GM10847 (cell line): ENCODE results near the gene WSCD1.

Source experiments
- POLR2A ChIP-seq: IDR thresholded peaks from 2 replicates; pipeline ENCODE4 v1.6.1; 2011; ENCODE audit not compliant: insufficient read length; ENCODE audit errors: extremely low read depth

WSCD1 gene

DNA sequence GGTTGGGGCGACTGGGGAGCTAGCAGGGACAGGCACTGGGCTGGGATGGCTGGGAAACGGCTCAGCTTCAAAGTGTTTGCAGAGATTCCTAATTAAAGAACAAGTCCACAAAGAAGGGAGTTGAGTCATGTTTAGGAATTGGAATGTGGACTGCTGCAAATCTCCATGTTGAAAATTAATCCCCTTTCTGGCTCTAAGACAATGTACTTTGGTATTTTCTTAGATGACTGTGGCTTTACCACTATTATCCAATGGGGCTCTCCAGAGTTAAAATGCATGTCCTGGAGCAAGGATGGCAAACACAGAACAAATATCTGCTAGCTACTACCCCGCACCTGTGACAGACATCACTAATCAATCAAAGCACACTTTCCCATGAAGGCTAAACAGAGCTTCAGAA, 22.2 kb upstream of the WSCD1 start:
- TF ChIP-seq POLR2A = no peak

DNA sequence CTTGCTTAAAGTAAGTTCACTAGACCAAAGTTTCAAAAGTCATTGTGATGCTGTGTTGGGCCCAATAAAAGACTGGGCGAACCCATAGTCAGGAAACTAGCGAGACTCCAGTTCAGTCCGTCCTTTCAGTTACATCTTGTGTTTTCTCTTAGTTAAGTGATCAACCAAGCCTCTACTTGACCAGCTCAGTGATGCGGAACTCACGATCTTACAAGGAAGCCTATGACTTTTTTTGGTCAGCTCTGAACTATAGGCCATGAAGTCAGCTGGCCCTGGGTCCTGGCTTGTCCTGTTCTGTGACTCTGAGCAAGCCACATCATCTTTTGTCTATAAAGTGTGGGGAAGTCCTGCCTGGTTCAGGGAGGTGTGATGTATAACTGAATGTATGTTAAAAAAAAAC, 21.7 kb upstream of the WSCD1 start:
- TF ChIP-seq POLR2A = no peak

DNA sequence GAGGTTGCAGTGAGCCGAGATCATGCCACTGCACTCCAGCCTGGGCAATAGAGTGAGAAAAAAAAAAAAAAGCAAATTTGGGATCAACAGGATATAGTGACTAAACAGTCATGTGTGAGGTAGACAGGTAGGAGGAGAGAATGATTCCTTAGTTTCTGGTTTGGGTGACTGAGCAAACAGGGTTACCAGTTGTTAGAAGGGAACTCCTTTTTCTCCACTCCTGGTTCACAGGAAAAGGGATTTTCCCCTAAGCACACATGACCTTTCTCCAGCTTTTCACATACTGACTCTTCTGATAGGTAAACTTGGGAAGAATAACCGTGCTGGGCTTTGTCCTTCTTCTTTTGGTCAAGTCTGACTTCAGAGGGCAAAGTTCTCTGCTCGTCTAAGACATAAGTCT, 17.3 kb upstream of the WSCD1 start:
- no peak for TF ChIP-seq POLR2A

DNA sequence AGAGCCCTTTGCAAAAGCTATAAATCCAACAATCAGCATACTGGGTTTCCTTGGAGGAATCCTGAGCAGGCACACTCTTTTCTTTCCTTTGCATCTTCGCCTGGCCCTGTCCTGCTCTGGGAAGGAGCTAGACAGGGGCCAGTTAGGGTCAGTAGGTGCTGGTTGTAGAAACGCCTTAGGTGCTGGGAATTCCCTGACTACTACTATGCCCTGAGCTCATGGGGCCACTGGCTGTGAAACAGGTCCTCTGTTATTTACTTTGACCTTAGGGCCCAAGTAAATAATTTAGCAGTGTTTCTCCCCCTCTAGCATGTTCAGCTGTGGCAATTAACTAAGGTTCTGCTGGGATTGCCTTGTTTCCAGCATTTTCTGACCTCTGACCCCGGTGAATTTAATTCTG, 15.8 kb upstream of the WSCD1 start:
- no peak for TF ChIP-seq POLR2A

DNA sequence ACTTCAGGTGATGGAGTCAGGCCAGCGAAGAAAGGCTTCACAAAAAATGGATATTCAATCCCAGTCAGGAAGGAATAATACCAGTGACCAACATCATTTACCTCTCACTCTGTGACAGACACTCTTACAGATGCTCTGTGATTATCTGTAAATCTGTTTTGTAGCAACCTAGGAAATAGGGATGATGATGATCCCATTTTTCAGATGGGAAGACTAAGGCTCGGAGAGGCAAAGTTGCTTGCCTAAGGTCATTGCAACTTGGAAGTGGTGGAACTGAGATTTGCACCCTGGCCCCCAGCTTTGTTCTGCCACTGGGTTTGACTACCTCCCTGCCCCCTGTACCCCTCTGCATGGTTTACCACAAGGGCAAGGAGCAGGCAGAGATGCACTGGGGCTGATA, 14.1 kb upstream of the WSCD1 start:
- TF ChIP-seq POLR2A = no peak

DNA sequence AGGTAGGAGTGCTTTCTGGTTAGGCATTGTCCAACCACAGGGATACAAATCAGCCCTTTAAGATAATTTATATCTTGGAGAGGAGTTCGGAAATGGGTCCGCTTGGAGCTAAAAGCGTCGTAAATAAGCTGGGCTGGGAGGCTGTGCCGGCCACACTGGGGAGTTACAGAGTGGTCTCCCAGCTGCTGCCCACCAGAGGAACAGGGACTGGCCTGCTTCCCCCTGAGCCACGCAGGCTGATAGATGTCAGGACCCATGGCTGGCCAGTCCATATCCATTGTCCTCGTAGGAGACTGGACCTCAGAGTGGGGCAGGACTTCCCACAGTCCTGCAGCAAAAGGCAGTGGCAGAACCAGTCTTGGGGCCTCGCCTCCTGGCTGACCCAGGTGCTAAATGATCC, 12.6 kb upstream of the WSCD1 start:
- no peak for TF ChIP-seq POLR2A

DNA sequence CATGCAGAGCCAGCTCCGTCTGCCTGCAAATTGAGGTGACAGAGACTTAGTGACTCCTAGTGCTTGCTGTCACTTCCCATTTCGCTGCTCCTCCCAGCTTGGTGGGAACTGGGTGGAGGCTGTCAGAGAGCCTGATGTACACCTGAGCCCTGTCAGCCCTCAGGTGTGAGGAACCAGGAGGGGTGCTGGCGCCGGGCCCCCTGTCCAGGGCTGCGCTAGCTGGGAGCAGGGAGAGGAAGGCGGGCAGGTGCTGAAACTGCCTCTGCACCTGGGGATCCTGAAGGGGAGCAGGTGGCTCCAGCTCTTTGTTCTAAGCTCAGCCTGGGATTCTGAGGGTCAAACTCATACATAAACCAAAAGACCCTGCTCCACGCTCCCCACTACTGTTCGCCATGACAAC, 10.8 kb upstream of the WSCD1 start:
- TF ChIP-seq POLR2A = no peak

DNA sequence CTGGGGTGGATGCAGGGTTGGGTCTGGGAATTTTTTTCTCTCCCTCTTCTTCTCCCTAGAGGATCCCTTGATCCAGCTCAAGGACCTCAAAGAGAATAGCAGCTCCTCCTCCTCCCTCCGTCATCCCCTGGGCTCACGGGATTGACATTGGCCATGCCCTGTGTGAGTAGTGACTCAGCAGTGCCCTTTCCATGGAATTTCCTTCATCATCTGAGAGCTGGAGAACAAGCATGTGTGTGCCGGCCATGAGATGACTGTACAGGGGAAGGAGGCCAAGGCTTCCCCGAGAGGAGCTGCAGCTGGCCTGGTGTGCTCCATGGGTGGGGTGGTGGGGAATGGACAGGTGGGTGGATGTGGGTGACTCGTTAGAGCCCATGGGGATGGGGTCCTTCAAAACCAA, 8.9 kb upstream of the WSCD1 start:
- TF ChIP-seq POLR2A = no peak

DNA sequence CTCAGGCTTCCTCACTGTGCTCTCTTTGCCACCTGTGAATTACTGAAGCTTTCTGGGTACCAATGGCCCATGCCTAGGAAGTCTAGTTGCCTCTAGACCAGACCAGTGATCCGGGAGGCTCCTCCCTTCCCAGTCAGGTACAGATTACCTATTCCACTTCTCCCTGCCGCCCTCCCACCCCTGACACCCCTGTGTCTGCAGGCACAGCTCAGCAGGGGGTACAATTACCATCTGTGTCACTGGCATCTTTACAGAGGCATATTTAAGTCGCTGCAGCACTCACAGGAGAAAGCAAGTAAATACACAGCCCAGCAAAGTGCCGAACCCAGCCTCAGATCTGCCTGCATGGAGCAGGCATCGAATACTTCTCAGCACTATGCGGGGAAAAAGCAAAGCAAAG, 5.3 kb upstream of the WSCD1 start:
- TF ChIP-seq POLR2A = no peak

DNA sequence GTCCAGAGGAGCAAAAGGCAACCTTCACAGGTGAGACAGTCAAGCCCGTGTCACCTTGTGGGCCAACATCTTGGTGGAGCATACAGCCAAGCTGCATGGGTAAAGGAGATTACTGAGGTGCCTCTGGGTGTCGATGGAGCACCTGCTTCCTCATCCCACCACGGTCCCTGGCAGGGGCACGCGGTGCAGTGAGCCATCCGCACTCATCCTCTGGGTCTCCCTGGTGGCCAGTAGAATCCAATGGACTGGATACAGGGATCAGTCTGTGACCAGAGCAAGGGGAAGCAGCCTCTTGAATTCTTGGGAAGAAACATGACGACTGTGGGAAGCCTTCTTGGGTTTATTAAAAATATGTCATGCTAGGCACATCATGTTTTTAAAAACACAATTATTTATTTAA, 4.8 kb upstream of the WSCD1 start:
- TF ChIP-seq POLR2A = no peak

DNA sequence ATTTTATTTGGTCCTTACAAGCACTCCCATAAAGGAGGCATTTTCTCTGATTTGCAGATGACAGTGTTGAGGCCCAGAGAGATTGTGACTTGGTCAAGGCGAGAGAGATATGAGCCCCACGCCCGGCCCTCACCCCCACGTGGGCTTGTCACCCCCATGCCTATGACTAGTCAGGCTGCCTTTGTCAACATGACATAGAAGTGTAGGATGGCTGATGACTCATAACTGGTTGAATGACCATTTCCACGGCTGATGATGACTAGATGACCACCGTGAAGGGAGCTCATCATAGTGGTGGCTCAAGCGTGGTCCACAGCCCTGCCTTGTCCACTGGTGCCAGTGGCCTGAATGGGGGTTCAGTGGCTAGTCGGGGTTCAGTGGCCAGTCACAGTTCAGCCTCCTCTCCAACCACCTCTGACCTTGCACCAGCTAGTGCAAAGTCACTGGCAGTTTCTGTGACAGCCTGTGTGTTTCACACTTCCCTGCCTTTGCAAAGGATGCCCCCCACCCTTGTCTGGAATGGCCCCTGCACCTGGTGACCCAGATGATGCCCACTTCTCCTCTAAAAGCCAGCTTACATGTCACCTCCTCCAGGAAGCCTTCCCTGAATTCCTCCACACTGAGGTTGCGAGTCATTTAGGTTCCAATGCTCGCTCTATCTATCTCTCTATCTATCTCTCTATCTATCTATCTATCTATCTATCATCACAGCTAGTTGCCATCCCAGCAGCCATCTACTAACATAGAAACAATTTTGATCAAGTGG, 3.8 kb upstream of the WSCD1 start:
- no peak for TF ChIP-seq POLR2A

DNA sequence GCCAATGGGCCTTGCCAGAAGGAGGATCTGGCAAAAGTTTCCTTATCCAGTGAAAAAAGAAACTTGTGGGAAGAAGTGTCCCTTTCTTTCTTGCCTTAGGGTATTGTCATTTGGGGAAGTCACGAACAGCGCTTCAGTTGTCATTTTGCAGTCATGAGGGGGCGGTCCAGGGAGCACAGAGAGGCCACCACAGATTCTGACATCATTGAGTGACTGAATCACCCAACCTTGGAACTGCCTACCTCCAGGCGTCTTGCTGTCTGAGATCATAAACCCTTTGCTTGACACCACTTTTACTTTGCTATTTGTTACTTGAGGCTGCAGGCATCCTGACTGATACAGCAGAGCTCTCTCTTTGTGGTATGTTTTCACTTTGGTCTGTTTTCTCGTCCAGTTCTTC, 3.1 kb upstream of the WSCD1 start:
- no peak for TF ChIP-seq POLR2A

DNA sequence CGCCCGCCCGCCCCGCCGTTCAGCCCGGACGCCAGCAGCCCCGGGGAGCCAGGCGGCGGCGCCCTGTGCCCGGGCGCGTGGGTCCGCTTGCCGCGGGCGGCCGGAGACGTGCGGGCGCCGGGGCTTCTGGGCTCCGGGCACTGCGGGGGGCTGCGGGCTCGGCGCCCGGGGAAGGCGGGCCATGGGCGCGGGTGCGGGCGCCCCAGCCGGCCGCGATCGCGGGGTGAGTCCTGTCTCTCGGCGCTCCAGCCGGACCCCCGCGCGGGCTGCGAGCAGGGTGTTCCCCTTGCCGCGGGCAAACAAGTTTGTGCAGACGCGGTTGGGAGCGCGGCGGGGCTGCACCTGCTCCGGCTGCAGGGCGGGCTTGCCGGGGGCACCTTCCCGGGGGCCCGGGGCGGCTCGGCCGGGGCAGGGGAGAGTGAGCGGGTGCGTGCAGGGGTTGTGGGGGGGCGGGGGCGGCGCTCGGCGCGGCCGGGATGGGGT, 292 bp downstream of the WSCD1 start:
- no peak for TF ChIP-seq POLR2A

DNA sequence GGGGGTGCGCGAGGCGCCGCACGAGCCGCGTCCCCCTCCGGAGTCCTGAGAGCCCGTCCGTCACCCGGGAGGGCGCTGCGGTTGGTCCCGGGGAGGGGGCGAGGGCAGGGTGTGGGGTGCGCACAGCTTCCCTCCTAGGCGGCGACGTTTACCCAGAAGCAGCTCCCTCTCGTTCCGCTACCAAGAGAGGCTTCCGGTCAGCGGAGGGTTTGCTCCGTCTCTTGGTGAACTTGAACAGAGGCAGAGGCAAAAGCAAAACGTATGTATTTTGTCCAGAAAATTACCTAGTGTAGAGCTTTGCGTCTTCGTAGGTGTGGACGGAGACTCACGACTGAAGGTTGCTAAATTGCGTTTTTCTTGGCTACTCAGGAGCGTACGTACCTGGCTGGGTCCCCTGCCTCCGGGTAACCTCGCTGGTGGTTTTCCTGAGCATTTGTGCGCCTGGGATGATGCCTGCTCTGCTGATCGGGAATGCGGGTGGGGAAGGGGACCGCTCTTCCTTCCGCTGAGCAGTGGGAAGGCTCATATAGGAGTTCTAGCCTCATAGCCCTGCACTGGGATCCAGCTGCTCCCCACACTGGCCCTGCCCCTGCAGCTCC, 833 bp downstream of the WSCD1 start:
- no peak for TF ChIP-seq POLR2A

DNA sequence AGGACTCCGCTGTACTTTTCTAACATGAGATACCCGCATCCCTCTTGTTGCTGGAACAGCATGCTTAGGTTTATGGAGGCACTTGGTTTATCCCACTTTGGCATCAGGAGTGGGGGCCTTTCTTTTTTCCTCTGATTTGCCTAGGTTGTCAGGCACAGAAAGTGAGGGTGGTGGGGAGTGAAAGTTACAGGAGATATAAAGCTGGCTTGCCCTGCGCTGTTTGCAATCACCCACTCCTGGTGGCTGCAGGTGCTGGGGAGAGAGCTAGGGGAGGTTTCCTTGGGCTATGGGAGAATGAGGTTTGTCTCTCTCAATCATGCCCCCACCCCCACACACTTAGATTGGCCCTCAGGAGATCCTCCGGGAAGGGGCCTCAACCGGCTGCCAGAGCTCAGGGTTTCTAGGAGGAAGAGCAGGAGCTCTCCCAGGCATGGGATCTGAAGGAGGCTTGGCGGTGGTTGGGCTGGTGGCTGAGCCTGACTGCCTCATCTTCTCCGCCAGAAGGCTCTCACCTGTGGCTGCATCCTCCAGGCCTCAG, 1.4 kb downstream of the WSCD1 start:
- TF ChIP-seq POLR2A = no peak

DNA sequence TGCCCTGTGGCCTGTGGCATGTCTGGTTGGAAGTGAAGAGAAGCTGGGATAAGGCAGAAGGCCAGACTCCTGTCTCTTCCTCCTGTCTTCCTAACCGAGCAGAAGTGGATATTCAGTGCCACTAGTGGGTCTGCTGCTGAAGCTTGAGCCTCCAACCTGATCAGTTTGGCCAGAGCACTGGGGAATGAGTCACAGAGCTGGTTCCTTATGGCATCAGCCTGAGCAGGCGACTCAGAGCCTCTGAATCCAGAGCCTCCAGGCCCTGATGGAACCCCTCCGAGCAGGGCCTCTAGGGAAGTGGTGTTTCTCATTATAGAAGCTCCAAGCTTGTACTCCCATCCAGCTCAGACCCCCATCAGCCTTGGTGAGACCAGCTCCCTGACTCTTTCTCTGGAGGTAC, 2.0 kb downstream of the WSCD1 start:
- no peak for TF ChIP-seq POLR2A

DNA sequence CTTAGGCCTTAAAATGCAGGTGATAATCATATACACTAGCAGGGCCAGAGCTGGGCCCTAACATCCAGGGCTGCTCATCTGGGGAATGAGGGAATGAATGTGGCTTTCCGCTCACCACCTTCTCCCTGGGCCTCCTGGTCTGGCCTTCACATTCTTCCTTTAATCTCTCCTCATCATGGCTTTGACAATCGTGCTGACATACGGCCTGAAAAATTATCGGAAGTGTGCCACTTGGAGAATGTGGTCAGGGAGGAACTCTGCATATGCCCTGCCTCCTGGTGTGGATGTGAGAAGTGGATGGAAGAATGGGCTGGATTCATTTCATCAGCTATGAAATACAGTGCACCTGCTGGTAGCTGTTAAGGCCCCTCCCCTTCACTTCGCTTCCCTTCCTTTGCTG, 2.4 kb downstream of the WSCD1 start:
- no peak for TF ChIP-seq POLR2A
